Suprapubic skin (tissue), 4 donors: ENCODE measurements around the gene HMGN3. TPM values are rescaled to one million over a fixed set of nuclear protein-coding genes. Genes with fewer than 3 reads are reported as not detected.

ENCODE experiments used
- DNase-seq, 2 donors: peaks; one replicate each; pipeline ENCODE4 v3.0.0-alpha.2; 2019; ENCODE audit warnings: low spot score in 2 of 2
- H3K27ac ChIP-seq: fragments of 200-600 bp; sonication (generic); one replicate; pipeline ENCODE4 v1.5.1; 2019
- H3K27me3 ChIP-seq: fragments of 200-600 bp; sonication (generic); one replicate; pipeline ENCODE4 v1.5.1; 2019
- H3K36me3 ChIP-seq: fragments of 200-600 bp; sonication (generic); one replicate; pipeline ENCODE4 v1.5.1; 2019
- H3K4me1 ChIP-seq: fragments of 200-600 bp; sonication (generic); one replicate; pipeline ENCODE4 v1.5.1; 2019
- H3K4me3 ChIP-seq: fragments of 200-600 bp; sonication (generic); one replicate; pipeline ENCODE4 v1.5.1; 2019; ENCODE audit warnings: mild to moderate bottlenecking
- H3K9me3 ChIP-seq: fragments of 200-600 bp; sonication (generic); one replicate; pipeline ENCODE4 v1.5.1; 2019
- CTCF ChIP-seq, 2 donors: fragments of 200-600 bp in 1 of 2; fragments of 450-650 bp in 1 of 2; sonication (generic) in 1 of 2; IDR thresholded peaks; one replicate each; pipeline ENCODE4 v1.5.1; 2016 to 2019; ENCODE audit warnings: antibody characterized with exemption in 2 of 2, mild to moderate bottlenecking in 1 of 2, moderate library complexity in 1 of 2
- EP300 ChIP-seq: sonication (generic); formaldehyde crosslinking; IDR thresholded peaks from one replicate; pipeline ENCODE4 v1.6.1; 2017; ENCODE audit warnings: antibody characterized with exemption
- POLR2A ChIP-seq, 2 donors: fragments of 450-650 bp; IDR thresholded peaks; one replicate each; pipeline ENCODE4 v1.6.1; 2017; ENCODE audit warnings: antibody characterized with exemption in 2 of 2, mild to moderate bottlenecking in 2 of 2, moderate library complexity in 2 of 2
- POLR2AphosphoS5 ChIP-seq, 3 donors: sonication (generic); formaldehyde crosslinking; IDR thresholded peaks; one replicate each; pipeline ENCODE4 v1.6.1; 2017; ENCODE audit warnings: antibody characterized with exemption in 3 of 3
- WGBS: methylation state at CpG from one replicate; pipeline ENCODE4 v1.1.5; 2018; 5-methylcytosine and 5-hydroxymethylcytosine counted together
- total RNA-seq, 4 donors: library from RNA; depleted of rRNA; stranded (reverse); fragments of >200 nt; gene quantifications; one replicate each; pipeline ENCODE4 v1.1.0, GENCODE V29; 2016

The HMGN3 gene
- total RNA-seq, 4 donors from 2014 or later = 31.0 to 37.8 (median 35.9) TPM

GRCh38 chr6:79168695-79168980 is 65.8 kb downstream of the HMGN3 start:
- TF ChIP-seq EP300 (no peak), POLR2AphosphoS5 (IDR thresholded peaks at IDR 0.05) (no peak), POLR2A (IDR thresholded peaks at IDR 0.05) (no peak), CTCF (IDR thresholded peaks at IDR 0.05) (no peak)
- peaks cover 3% of the 10 kb centered on the region for H3K4me1 ChIP-seq
- WGBS = 82% methylated on average over 2 of the region's 2 CpGs
- H3K4me3 ChIP-seq = no peak overlapping the region
- no peak overlapping the region for H3K27ac ChIP-seq
- H3K27me3 ChIP-seq = no peaks in the 10 kb centered on the region
- no peak for DNase-seq
- H3K36me3 ChIP-seq = no peaks in the 10 kb centered on the region
- H3K9me3 ChIP-seq = no peaks in the 10 kb centered on the region

GRCh38 chr6:79167931-79168694 is 66.4 kb downstream of the HMGN3 start:
- Histone ChIP-seq H3K9me3 (no peaks in the 10 kb centered on the region), H3K27ac (no peak overlapping the region), H3K4me1 (peaks cover 3% of the 10 kb centered on the region), H3K27me3 (no peaks in the 10 kb centered on the region), H3K4me3 (no peak overlapping the region), H3K36me3 (no peaks in the 10 kb centered on the region)
- DNase-seq = no peak
- TF ChIP-seq CTCF (IDR thresholded peaks at IDR 0.05) = no peak
- TF ChIP-seq POLR2AphosphoS5 (IDR thresholded peaks at IDR 0.05) = no peak
- no peak for TF ChIP-seq EP300
- TF ChIP-seq POLR2A (IDR thresholded peaks at IDR 0.05) = no peak
- WGBS = 54% methylated on average over 9 of the region's 9 CpGs

GRCh38 chr6:79159846-79160245 is 74.6 kb downstream of the HMGN3 start:
- no peak for DNase-seq
- TF ChIP-seq CTCF (IDR thresholded peaks at IDR 0.05) = no peak
- TF ChIP-seq POLR2AphosphoS5 (IDR thresholded peaks at IDR 0.05) = no peak
- no peaks in the 10 kb centered on the region for H3K4me1 ChIP-seq
- H3K4me3 ChIP-seq = no peak overlapping the region
- WGBS = 47% methylated on average over 1 of the region's 1 CpG
- H3K27ac ChIP-seq = no peak overlapping the region
- H3K9me3 ChIP-seq = no peaks in the 10 kb centered on the region
- no peaks in the 10 kb centered on the region for H3K27me3 ChIP-seq
- no peaks in the 10 kb centered on the region for H3K36me3 ChIP-seq

DNA sequence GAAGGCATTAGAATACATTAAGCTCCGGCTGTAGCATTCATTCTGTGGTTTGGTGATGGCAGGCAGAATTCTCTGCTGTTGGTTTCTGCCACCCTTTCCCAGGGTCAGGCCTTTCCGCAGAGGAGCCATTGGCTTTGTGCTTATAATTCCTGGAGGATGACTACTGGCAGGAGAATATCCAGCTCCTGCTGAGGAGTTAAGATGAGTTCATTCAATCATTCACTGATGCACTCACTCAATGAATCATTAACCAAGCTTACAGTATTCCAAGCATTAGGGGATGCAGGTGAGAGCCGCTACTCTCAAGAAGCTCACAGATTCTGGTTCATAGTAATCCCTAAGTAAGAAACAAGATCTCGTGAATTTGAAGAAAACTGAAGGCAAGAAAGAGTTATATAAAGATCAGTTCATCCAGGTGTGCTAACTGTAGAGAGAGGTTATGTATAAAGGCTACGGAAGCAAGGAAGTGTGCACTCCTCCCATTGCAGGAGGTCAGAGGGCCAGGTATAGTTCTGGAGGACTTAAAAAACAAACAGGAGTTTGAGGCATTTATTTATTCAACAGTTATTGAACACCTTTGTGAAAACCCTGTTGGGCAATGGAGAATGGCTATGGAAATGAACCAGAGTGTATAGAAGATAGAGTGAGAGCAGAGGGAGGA is 75.5 kb downstream of the HMGN3 start:
- no peaks in the 10 kb centered on the region for H3K36me3 ChIP-seq
- no peaks in the 10 kb centered on the region for H3K4me1 ChIP-seq

GRCh38 chr6:79157961-79158644 is 76.4 kb downstream of the HMGN3 start:
- H3K9me3 ChIP-seq = no peaks in the 10 kb centered on the region
- H3K27me3 ChIP-seq = no peaks in the 10 kb centered on the region
- no peak overlapping the region for H3K27ac ChIP-seq
- 85% methylated on average over 3 of the region's 3 CpGs for WGBS
- TF ChIP-seq EP300 (no peak), POLR2A (IDR thresholded peaks at IDR 0.05) (no peak), POLR2AphosphoS5 (IDR thresholded peaks at IDR 0.05) (no peak), CTCF (IDR thresholded peaks at IDR 0.05) (no peak)
- H3K36me3 ChIP-seq = no peaks in the 10 kb centered on the region
- no peak for DNase-seq
- no peak overlapping the region for H3K4me3 ChIP-seq
- no peaks in the 10 kb centered on the region for H3K4me1 ChIP-seq

More for the DNA sequence above, 75.5 kb downstream of the HMGN3 start:
- no peak overlapping the region for H3K27ac ChIP-seq
- H3K9me3 ChIP-seq = no peaks in the 10 kb centered on the region
- WGBS = 90% methylated on average over 5 of the region's 5 CpGs
- no peak overlapping the region for H3K4me3 ChIP-seq
- H3K27me3 ChIP-seq = no peaks in the 10 kb centered on the region
- TF ChIP-seq POLR2AphosphoS5 (IDR thresholded peaks at IDR 0.05) (no peak), POLR2A (IDR thresholded peaks at IDR 0.05) (no peak)
- no peak for DNase-seq
